PC-9 (cell line): ENCODE data around the gene XXYLT1. TPM values are rescaled to one million over a fixed set of nuclear protein-coding genes. Genes with fewer than 3 reads are reported as not detected.

ENCODE experiments used
- BruUV-seq: library from RNA; stranded (reverse); fragments of 400-500 nt; replicated peaks from 2 replicates; lab custom pipeline; 2021; lab: Mats Ljungman, UMichigan
- CTCF ChIA-PET: fragments of 300-600 bp; sonication (Branson Sonifier 250); formaldehyde crosslinking; loops from one replicate; lab custom pipeline; 2022; ENCODE audit warnings: antibody characterized with exemption; lab: Charles Lee
- POLR2A ChIA-PET: fragments of 300-600 bp; sonication (Branson Sonifier 250); formaldehyde crosslinking; loops from one replicate; lab custom pipeline; 2022; ENCODE audit warnings: antibody characterized with exemption; ENCODE audit not compliant: unreplicated experiment; lab: Charles Lee
- DNase-seq, 2 experiments: peaks; one replicate each; pipeline versions ENCODE4 v3.0.0 to v3.0.0-alpha.2; 2015 to 2022; ENCODE audit warnings: mixed read lengths in 1 of 2
- H2AFZ ChIP-seq: fragments of 200-600 bp; sonication (generic); 2 replicates; pipeline ENCODE4 v1.8.1; 2017; ENCODE audit warnings: antibody characterized with exemption
- H3F3A ChIP-seq: fragments of 200-600 bp; sonication (generic); 2 replicates; pipeline ENCODE4 v1.8.1; 2017; ENCODE audit warnings: antibody characterized with exemption, mild to moderate bottlenecking, low read depth; ENCODE audit not compliant: insufficient read depth
- H3K27ac ChIP-seq: fragments of 200-600 bp; sonication (generic); 2 replicates; pipeline ENCODE4 v1.6.1; 2016; ENCODE audit warnings: mixed run types
- H3K27me3 ChIP-seq: fragments of 200-600 bp; sonication (generic); 2 replicates; pipeline ENCODE4 v1.6.1; 2016; ENCODE audit warnings: low read depth, mixed run types; ENCODE audit not compliant: insufficient read depth
- H3K36me3 ChIP-seq: fragments of 200-600 bp; sonication (generic); 2 replicates; pipeline ENCODE4 v1.6.1; 2016; ENCODE audit warnings: low read depth, mixed run types
- H3K4me1 ChIP-seq: fragments of 200-600 bp; sonication (generic); replicated peaks from 2 replicates; pipeline ENCODE4 v1.6.1; 2016; ENCODE audit warnings: mixed run types; ENCODE audit not compliant: insufficient read depth
- H3K4me2 ChIP-seq: fragments of 200-600 bp; sonication (generic); 2 replicates; pipeline ENCODE4 v1.6.1; 2017; ENCODE audit warnings: mixed run types
- H3K4me3 ChIP-seq: fragments of 200-600 bp; sonication (generic); 2 replicates; pipeline ENCODE4 v1.6.1; 2016; ENCODE audit warnings: mixed run types
- H3K79me2 ChIP-seq: fragments of 200-600 bp; sonication (generic); 2 replicates; pipeline ENCODE4 v1.6.1; 2017; ENCODE audit warnings: low read depth, mixed run types
- H3K9me2 ChIP-seq: fragments of 200-600 bp; sonication (generic); 2 replicates; pipeline ENCODE4 v1.8.1; 2017; ENCODE audit warnings: mild to moderate bottlenecking; ENCODE audit not compliant: insufficient read depth
- H3K9me3 ChIP-seq: fragments of 200-600 bp; sonication (generic); 2 replicates; pipeline ENCODE4 v1.8.1; 2016; ENCODE audit warnings: low read depth; ENCODE audit not compliant: insufficient read depth
- H4K20me1 ChIP-seq: fragments of 200-600 bp; sonication (generic); 2 replicates; pipeline ENCODE4 v1.8.1; 2017; ENCODE audit not compliant: insufficient read depth
- EZH2 ChIP-seq: fragments of 200-600 bp; sonication (generic); IDR thresholded peaks from 2 replicates; pipeline ENCODE4 v1.8.0; 2017; ENCODE audit warnings: antibody characterized with exemption, low read depth
- intact Hi-C: fragments of 100-400 bp; cut with micrococcal nuclease; formaldehyde crosslinking; loops from one replicate; pipeline ENCODE4 v1.10.0; 2022; ENCODE audit not compliant: unreplicated experiment
- total RNA-seq: library from RNA; stranded (reverse); gene quantifications from 2 replicates; pipeline ENCODE4 v1.2.3, GENCODE V29; 2021
- TF ChIP-seq, protein P1 (sequence below): fragments of 200-600 bp; sonication (generic); conservative IDR thresholded peaks from 2 replicates; pipeline ENCODE4 v1.6.1; 2017; ENCODE audit warnings: mixed run types, antibody characterized with exemption, mild to moderate bottlenecking, moderate library complexity

Gene XXYLT1
- total RNA-seq, 1 experiment from 2014 or later = 13.3 TPM

DNA sequence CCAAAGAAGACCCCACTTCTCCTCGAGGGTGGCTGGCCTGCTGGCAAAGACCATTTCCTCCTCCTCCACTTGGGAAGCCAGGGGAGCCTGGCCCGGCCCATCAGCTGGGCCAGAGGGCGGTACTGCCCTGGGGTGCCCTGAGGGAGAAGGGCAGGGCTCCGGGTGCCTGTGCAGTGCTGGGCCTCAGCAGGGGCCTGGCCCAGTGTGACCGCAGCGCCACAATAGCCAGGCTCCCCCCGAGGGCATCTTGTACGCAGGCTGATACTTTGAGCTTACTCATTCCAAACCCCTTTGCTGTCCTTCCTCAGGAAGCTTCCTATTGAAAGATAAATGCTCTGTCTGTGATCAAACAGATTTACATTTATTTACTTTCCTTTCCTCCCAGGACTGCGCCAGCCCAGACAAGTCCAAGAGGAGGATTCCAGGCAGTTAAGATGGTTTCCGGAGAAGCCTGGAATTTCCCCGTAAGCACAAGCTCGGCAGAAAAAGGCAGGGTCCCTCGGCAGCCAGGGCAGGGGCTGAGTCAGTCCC is 240.1 kb downstream of the XXYLT1 start:
- Histone ChIP-seq H3K4me2 (peak overlapping the region; percentile 75), H2AFZ (no peak overlapping the region), H3K9me2 (no peaks in the 10 kb centered on the region), H4K20me1 (no peaks in the 10 kb centered on the region), H3K36me3 (no peaks in the 10 kb centered on the region), H3K79me2 (no peaks in the 10 kb centered on the region), H3K4me1 (peaks cover 53% of the 10 kb centered on the region), H3K27me3 (no peaks in the 10 kb centered on the region), H3K4me3 (peak overlapping the region; percentile 28; the same call in 1 of the 2 replicates), H3K9me3 (no peaks in the 10 kb centered on the region), H3F3A (peaks cover 47% of the 10 kb centered on the region), H3K27ac (peak overlapping the region; percentile 83)
- DNase-seq = peak; percentile 98
- no peak for TF ChIP-seq EZH2
- TF ChIP-seq, protein P1, sequence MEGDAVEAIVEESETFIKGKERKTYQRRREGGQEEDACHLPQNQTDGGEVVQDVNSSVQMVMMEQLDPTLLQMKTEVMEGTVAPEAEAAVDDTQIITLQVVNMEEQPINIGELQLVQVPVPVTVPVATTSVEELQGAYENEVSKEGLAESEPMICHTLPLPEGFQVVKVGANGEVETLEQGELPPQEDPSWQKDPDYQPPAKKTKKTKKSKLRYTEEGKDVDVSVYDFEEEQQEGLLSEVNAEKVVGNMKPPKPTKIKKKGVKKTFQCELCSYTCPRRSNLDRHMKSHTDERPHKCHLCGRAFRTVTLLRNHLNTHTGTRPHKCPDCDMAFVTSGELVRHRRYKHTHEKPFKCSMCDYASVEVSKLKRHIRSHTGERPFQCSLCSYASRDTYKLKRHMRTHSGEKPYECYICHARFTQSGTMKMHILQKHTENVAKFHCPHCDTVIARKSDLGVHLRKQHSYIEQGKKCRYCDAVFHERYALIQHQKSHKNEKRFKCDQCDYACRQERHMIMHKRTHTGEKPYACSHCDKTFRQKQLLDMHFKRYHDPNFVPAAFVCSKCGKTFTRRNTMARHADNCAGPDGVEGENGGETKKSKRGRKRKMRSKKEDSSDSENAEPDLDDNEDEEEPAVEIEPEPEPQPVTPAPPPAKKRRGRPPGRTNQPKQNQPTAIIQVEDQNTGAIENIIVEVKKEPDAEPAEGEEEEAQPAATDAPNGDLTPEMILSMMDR = no peak
- POLR2A ChIA-PET = interaction anchor here (0.6 kb wide), 8 partner anchors 8 to 761 kb away, joined by 3 to 16 read pairs (median 4); no protein-coding TSS in a partner anchor
- BruUV-seq = no TSS peak
- intact Hi-C loops = loop anchor here (1.0 to 5.0 kb wide), 3 partner anchors 156 to 290 kb away; no protein-coding TSS in a partner anchor
- CTCF ChIA-PET = interaction anchor here (0.5 to 1.3 kb wide), 5 partner anchors 74 to 1603 kb away, joined by 3 to 7 read pairs (median 5); partner anchors contain the start of gene XXYLT1

DNA sequence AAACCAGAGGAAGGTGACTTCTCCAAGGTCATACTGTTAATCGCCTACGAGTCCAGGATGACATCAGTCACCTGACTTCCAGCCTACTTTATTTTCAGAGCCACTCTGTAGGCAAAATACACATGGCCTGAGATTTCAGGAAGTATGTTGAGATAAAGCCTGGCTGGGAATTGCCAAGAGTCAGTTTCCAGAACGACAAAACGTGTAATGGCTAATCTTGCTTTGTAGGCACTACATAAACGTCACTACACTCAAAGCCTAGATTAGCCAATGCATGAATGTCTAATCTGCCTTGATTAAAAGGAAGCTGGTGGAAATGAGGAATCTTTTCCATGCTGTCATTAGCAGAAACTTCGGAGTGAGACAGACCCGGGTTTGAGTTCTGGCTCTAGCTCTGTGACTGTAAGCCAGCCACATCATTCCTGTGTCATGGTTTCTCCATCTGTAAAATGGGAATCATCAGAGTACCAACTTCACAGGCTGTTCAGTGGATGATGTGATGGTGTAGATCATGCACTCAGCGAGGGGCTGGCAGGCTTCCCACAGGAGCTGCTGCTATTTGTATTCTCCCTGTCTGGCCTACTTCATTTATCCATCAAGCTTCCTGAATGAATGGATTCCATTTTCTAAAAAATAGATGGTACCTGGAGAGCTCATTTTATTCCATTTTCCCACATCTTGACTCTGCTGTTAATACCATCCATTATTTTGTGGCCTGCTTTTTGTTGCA is 241.9 kb downstream of the XXYLT1 start:
- no peak overlapping the region for H3K4me3 ChIP-seq
- H3K4me1 ChIP-seq = peaks cover 44% of the 10 kb centered on the region
- H3K4me2 ChIP-seq = no peak overlapping the region
- no peaks in the 10 kb centered on the region for H3K79me2 ChIP-seq
- no peak for TF ChIP-seq EZH2
- TF ChIP-seq, protein P1 = no peak
- POLR2A ChIA-PET = interaction anchor here (0.6 kb wide), 1 partner anchor 514 kb away, joined by 6 read pairs; no protein-coding TSS in a partner anchor
- intact Hi-C loops = no loop called here
- no peaks in the 10 kb centered on the region for H3K27me3 ChIP-seq
- H4K20me1 ChIP-seq = no peaks in the 10 kb centered on the region
- H3K9me3 ChIP-seq = no peaks in the 10 kb centered on the region
- H3K27ac ChIP-seq = no peak overlapping the region
- H3F3A ChIP-seq = peaks cover 47% of the 10 kb centered on the region
- BruUV-seq = no TSS peak
- no peaks in the 10 kb centered on the region for H3K9me2 ChIP-seq
- H2AFZ ChIP-seq = no peak overlapping the region
- DNase-seq = no peak
- H3K36me3 ChIP-seq = no peaks in the 10 kb centered on the region
- CTCF ChIA-PET = interaction anchor here (0.7 kb wide), 2 partner anchors 20 to 242 kb away, joined by 3 to 4 read pairs; partner anchors contain the start of gene XXYLT1

DNA sequence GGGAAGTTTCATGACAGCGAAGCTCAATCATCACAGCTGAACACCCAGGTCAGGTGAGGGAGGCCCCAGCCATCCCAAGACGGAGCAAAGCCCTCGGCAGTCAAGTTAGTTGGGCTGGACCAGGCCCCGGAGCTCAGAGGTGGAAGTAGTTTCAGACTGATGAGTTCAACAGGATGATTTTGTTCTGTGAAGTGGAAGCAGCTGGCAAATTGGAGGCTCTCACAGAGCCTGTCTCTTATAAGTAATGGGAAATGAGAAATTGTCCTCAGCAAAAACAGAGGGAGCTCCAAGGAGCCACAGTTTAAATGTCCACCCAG is 245.1 kb downstream of the XXYLT1 start:
- Histone ChIP-seq H3F3A (peaks cover 16% of the 10 kb centered on the region), H3K9me3 (no peaks in the 10 kb centered on the region), H3K4me3 (no peak overlapping the region), H4K20me1 (no peaks in the 10 kb centered on the region), H3K4me2 (no peak overlapping the region), H3K27me3 (no peaks in the 10 kb centered on the region), H3K9me2 (no peaks in the 10 kb centered on the region), H3K4me1 (peaks cover 16% of the 10 kb centered on the region), H2AFZ (no peak overlapping the region), H3K27ac (no peak overlapping the region), H3K79me2 (no peaks in the 10 kb centered on the region), H3K36me3 (no peaks in the 10 kb centered on the region)
- POLR2A ChIA-PET = no interaction called here
- BruUV-seq = no TSS peak
- no peak for DNase-seq
- CTCF ChIA-PET = no interaction called here
- intact Hi-C loops = no loop called here
- TF ChIP-seq EZH2 = no peak
- TF ChIP-seq, protein P1 = no peak
